ENCODE measurements around the gene GALNT13.

GRCh38 chr2:154143105-154143504 is 271.4 kb downstream of the GALNT13 start:
- TF ChIP-seq, protein P1, sequence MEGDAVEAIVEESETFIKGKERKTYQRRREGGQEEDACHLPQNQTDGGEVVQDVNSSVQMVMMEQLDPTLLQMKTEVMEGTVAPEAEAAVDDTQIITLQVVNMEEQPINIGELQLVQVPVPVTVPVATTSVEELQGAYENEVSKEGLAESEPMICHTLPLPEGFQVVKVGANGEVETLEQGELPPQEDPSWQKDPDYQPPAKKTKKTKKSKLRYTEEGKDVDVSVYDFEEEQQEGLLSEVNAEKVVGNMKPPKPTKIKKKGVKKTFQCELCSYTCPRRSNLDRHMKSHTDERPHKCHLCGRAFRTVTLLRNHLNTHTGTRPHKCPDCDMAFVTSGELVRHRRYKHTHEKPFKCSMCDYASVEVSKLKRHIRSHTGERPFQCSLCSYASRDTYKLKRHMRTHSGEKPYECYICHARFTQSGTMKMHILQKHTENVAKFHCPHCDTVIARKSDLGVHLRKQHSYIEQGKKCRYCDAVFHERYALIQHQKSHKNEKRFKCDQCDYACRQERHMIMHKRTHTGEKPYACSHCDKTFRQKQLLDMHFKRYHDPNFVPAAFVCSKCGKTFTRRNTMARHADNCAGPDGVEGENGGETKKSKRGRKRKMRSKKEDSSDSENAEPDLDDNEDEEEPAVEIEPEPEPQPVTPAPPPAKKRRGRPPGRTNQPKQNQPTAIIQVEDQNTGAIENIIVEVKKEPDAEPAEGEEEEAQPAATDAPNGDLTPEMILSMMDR (IDR thresholded peaks at IDR 0.05; ENCODE audit: low read depth, low read length, missing input control): no peak
- TF ChIP-seq JUND (IDR thresholded peaks at IDR 0.05) (no peak), NR2F2 (IDR thresholded peaks at IDR 0.05) (no peak), YY1 (IDR thresholded peaks at IDR 0.05) (no peak)
- TF ChIP-seq, protein P2, sequence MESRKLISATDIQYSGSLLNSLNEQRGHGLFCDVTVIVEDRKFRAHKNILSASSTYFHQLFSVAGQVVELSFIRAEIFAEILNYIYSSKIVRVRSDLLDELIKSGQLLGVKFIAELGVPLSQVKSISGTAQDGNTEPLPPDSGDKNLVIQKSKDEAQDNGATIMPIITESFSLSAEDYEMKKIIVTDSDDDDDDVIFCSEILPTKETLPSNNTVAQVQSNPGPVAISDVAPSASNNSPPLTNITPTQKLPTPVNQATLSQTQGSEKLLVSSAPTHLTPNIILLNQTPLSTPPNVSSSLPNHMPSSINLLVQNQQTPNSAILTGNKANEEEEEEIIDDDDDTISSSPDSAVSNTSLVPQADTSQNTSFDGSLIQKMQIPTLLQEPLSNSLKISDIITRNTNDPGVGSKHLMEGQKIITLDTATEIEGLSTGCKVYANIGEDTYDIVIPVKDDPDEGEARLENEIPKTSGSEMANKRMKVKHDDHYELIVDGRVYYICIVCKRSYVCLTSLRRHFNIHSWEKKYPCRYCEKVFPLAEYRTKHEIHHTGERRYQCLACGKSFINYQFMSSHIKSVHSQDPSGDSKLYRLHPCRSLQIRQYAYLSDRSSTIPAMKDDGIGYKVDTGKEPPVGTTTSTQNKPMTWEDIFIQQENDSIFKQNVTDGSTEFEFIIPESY (IDR thresholded peaks at IDR 0.05): no peak

Measured in liver (tissue), 3 donors.